ENCODE results near the gene ASIP.
"Not testable (repeated sequence)": the region's sequence is repeated elsewhere in the genome, so short reads cannot be mapped to it uniquely, and the experiment has no call there.

ASIP gene

GRCh38 chr20:34242879-34243278, 1.7 kb downstream of the ASIP start:
- DNase-seq (ENCODE audit: low spot score): no peak

DNA sequence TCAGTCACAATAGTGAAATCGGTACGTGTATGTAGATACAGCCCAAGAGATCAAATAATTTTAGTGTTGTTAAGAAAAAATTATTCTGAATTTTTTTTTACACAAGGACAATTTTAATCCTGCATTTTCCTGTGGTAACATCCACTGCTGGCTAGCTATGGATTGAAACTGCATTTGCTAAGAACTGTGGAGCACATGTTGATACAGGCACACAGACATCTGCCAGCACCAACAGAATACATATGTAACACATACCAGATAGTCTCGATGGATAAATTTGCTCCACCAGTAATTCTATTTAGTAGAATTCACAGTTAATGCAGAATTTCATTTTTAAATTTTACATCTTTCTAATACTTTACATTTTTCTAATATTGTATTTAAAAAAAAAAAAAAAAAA, 2.2 kb downstream of the ASIP start:
- no peak for DNase-seq (ENCODE audit: low spot score)

GRCh38 chr20:34246126-34246626, 5.0 kb downstream of the ASIP start:
- DNase-seq (ENCODE audit: low spot score): no peak

- DNase-seq (ENCODE audit: low spot score): no peak
Measured at GRCh38 chr20:34249291-34249690, 8.1 kb downstream of the ASIP start.

DNA sequence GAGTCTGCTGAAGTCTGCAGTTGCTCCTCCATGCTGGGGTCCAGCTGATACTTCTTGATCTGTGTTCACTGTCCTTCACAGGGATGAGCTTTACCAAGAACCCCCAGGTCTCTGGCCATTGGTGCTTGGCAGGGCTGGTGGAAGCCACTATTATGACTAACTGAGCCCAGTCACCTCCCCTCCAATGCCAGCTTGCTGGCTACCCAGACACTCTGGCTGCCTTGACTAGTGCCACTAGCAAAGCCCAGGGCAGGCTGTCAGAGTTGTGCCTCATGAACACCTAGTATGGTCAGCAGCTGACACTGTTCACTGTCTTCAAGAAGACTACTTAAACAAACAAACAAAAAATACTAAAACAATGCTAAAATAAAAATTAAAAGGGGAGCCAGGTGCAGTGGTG, 8.8 kb downstream of the ASIP start:
- no peak for DNase-seq (ENCODE audit: low spot score)

DNA sequence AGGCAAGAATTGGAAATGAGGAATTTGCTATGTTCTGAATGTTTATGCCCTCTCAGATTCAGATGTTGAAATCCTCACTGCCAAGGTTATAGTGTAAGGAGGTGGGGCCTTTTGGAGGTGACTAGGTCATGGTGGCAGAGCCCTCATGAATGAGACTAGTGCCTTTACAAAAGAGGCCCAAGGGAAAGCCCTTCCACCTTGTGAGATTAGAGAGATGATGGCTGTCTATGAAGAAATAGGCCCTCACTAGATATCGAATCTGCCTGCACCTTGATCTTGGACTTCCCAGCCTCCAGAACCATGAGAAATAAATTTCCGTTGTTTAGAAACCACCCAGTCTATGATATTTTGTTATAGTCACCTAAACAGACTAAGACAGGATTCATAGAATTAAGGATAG, 10.4 kb downstream of the ASIP start:
- DNase-seq (ENCODE audit: low spot score): no peak

GRCh38 chr20:34252431-34253086, 11.3 kb downstream of the ASIP start:
- DNase-seq (ENCODE audit: low spot score): not testable (repeated sequence)

DNA sequence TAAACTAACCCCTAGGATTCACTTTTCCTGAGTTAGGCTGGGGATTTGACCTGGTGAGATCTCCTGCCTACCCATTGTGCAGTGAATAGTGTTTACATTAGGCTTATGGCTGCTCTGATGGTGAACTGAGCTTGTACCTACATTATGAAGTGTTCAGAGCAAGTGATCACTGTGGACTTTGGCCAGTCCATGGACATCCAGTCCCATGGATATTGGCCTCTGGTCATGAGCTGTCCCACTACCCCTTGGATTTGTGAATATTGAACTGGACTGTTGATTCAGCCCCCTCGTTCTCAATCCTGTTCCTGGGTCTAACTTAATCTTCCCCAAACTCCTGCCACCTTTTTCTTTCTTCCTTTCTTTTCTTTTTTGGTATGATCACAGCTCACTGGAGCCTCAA, 13.8 kb downstream of the ASIP start:
- no peak for DNase-seq (ENCODE audit: low spot score)

DNA sequence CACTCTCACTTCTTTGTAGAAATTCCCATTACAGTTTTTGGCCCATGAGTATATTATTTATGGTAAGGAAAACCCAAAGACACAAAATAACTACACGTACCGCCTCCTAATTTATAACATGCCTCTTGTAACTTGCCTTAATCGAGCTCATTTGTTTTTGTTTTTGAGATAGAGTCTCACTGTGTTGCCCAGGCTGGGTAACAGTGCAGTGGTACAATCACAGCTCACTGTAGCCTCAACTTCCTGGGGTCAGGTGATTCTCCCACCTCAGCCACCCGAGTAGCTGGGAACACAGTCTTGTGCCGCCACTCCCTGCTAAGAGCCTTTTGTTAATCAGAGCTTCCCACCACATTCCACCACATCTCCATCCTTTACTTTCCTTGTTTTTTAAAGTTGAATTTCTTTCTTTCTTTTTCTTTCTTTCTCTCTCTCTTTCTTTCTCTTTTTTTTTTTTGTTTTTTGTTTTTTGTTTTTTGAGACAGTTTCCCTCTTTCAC, 15.5 kb downstream of the ASIP start:
- DNase-seq (ENCODE audit: low spot score): no peak

DNA sequence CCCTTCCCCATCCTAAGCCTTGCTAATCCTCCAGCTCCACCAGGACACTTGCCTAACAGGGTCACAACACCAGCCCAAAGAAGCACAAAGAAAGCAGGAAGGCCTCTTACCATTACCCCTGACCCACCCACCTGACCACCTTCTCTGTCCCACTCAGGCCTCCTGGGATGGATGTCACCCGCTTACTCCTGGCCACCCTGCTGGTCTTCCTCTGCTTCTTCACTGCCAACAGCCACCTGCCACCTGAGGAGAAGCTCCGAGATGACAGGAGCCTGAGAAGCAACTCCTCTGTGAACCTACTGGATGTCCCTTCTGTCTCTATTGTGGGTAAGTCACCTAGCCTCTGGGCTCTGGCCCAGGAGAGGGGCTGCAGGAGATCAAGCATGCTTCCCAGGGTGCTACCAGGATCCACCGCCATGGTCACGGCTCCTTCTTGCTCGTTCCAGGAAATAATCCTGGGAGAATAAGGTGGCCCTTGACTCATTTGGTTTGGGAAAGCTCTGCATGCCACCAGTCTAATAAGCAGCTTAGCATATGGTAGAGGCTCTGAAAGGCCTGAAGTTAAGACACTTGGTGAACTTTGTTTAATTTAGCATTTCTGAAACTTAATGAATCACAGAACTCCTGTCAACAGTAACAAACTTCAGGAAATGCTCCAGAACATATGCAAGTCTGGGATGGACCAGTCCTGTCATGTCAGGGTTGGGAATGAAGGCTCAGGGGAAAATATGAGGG, 19.2 kb downstream of the ASIP start:
- no peak for DNase-seq (ENCODE audit: low spot score)

DNA sequence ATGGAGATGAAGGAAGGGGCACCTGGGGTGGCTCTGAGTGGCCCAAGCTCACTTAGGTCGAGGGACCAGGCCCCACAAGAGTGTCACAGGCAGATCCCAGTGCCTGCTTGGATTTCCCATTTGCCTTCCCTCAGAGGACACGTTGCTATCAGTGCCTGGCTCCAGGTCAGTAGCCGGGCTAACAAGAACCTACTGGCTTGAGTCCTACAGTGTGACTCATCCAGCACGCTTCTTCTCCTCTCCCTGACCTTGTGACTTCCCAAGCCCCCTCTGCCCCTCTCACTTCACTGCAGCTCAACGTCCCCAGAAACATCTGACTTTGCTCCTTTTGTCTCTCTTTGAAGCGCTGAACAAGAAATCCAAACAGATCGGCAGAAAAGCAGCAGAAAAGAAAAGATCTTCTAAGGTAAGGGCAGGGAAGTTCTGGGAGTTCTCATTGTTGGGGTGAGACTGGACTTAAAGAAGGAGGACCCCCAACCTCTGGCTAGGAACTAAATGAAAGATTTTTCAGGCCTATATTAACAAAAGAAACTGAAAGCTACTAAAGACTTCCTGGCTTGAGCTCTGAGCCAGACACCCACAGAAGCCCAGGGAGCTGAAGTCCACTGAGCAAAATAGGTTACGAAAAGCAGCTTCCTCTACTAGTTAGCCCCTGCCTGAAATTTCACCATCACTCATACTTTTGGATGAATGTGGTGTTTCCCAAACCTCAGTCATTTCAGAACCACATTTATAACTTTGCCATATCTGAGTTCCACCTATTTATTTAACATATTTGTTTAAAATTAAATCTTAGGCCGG, 21.5 kb downstream of the ASIP start:
- no peak for DNase-seq (ENCODE audit: low spot score)

- not testable (repeated sequence) for DNase-seq (ENCODE audit: low spot score)
Measured at GRCh38 chr20:34263468-34263867, 22.2 kb downstream of the ASIP start.

- no peak for DNase-seq (ENCODE audit: low spot score)
Measured at GRCh38 chr20:34264141-34264540, 22.9 kb downstream of the ASIP start.

GRCh38 chr20:34268145-34268544, 26.9 kb downstream of the ASIP start:
- no peak for DNase-seq (ENCODE audit: low spot score)

- no peak for DNase-seq (ENCODE audit: low spot score)
Measured at GRCh38 chr20:34268851-34269636, 27.8 kb downstream of the ASIP start.

DNA sequence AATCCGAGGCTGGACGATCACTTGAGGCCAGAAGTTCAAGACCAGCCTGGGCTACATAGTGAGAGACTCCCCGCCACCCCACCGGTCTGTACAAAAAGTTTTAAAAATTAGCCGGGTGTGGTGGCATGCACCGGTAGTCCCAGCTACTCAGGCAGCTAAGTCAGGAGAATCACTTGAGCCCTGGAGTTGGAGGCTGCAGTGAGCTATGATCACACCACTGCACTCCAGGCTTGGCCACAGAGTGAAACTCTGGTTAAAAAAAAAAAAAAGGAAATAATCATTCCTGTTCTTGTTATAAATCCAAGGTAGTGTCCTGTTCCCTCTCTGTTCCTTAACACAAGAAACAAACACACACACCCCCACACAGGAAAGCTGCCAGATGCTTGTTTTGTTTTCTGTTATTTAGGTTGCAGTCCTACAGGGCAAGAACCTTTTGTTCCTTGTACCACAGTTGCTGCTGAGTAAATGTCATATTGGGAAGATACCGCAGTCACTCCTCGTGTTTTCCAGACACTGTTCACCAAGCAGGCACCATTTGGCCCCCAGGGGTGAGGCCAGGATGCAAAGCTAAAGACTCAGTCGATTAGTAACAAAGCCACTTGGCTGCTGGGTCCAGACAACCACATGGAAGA, 28.9 kb downstream of the ASIP start:
- no peak for DNase-seq (ENCODE audit: low spot score)

DNA sequence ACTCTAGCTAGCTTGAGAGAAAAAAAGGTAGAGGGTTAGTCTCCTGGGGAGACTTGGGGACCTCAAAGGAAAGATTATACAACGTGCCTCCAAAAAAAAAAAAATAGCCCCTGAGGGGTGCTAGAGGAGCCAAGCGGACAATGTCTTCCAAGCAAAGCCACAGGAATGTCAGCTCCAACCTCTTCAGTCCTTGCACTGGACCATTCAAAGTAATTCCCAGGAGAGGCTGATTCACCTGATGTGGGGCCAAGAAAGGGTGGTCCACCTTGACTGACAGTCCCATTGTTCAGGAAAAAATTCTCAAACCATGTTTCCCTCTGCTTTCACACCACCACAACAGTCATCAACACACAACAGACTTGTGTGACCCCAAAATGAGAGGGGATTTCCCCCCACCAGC, 30.7 kb downstream of the ASIP start:
- DNase-seq (ENCODE audit: low spot score): no peak

DNA sequence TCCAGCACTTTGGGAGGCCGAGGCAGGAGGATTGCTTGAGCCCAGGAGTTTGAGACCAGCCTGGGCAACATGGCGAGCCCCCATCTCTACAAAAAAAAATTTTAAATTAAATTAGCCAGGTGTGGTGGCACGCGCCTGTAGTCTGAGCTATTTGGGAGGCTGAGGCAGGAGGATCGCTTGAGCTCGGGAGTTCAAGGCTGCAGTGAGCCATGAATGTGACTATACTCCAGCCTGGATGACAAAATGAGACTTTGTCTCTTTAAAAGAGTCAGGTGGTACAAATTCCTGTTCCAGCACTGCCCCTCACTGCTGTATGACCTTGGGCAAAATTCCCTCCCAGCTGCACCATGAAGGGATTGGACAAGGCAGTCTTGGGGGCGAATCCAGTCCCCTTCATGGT, 33.5 kb downstream of the ASIP start:
- DNase-seq (ENCODE audit: low spot score): no peak

GRCh38 chr20:34281177-34281576, 40.0 kb downstream of the ASIP start:
- DNase-seq (ENCODE audit: low spot score): no peak

GRCh38 chr20:34282041-34282440, 40.8 kb downstream of the ASIP start:
- DNase-seq (ENCODE audit: low spot score): no peak

DNA sequence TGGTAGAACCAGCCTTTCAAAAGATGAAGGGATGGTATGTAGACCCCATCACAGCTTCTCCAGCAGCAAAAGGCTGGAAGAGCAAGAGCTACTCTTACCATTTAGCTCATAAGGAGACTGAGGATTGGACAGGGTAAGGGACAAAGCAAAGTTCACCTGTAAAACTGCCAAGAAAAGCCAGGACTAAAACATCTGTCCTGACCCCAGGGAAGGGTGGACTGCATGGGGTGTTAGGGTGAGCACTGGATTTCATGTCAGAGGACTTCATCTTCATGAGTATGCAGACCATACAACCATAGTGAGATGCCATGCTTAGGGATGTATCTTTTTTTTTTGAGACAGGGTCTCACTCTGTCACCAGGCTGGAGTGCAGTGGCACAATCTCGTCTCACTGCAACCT, 42.6 kb downstream of the ASIP start:
- no peak for DNase-seq (ENCODE audit: low spot score)
